ENCODE data around the gene FAM193A.

The FAM193A gene

GRCh38 chr4:2516635-2517034 is 19.8 kb upstream of the FAM193A start:
- TF ChIP-seq OSR1 (CRISPR knock-in tag; IDR thresholded peaks at IDR 0.05), result no peak
- TF ChIP-seq BACH2 (CRISPR knock-in tag; IDR thresholded peaks at IDR 0.05; ENCODE audit: borderline replicate concordance), result no peak
- TF ChIP-seq CSRNP3 (CRISPR knock-in tag; IDR thresholded peaks at IDR 0.05), result no peak
- no peak for ATAC-seq

GRCh38 chr4:2526559-2526958 is 9.9 kb upstream of the FAM193A start:
- no peak for TF ChIP-seq CSDC2 (CRISPR knock-in tag; IDR thresholded peaks at IDR 0.05)
- no peak for TF ChIP-seq PATZ1 (CRISPR knock-in tag; IDR thresholded peaks at IDR 0.05; ENCODE audit: borderline replicate concordance)
- no peak for TF ChIP-seq BACH2 (CRISPR knock-in tag; IDR thresholded peaks at IDR 0.05; ENCODE audit: borderline replicate concordance)
- TF ChIP-seq GLIS3 (CRISPR knock-in tag; IDR thresholded peaks at IDR 0.05), result no peak
- TF ChIP-seq ZNF8 (CRISPR knock-in tag; IDR thresholded peaks at IDR 0.05), result no peak
- no peak for TF ChIP-seq POU6F1 (CRISPR knock-in tag; IDR thresholded peaks at IDR 0.05; ENCODE audit: borderline replicate concordance, low read depth)
- no peak for ATAC-seq

GRCh38 chr4:2534904-2535375 is 1.5 kb upstream of the FAM193A start:
- ATAC-seq, result no peak
- TF ChIP-seq ISL1 (CRISPR knock-in tag; IDR thresholded peaks at IDR 0.05) (no peak), ZC3H10 (CRISPR knock-in tag; IDR thresholded peaks at IDR 0.05) (no peak), PATZ1 (CRISPR knock-in tag; IDR thresholded peaks at IDR 0.05; ENCODE audit: borderline replicate concordance) (no peak), TOX (CRISPR knock-in tag; IDR thresholded peaks at IDR 0.05; ENCODE audit: borderline replicate concordance) (no peak), OSR1 (CRISPR knock-in tag; IDR thresholded peaks at IDR 0.05) (no peak), PPARA (CRISPR knock-in tag; IDR thresholded peaks at IDR 0.05; ENCODE audit: borderline replicate concordance) (no peak), TSHZ2 (CRISPR knock-in tag; IDR thresholded peaks at IDR 0.05) (no peak), GLIS3 (CRISPR knock-in tag; IDR thresholded peaks at IDR 0.05) (no peak), CSDC2 (CRISPR knock-in tag; IDR thresholded peaks at IDR 0.05) (no peak), BACH2 (CRISPR knock-in tag; IDR thresholded peaks at IDR 0.05; ENCODE audit: borderline replicate concordance) (no peak), CREB5 (CRISPR knock-in tag; IDR thresholded peaks at IDR 0.05; ENCODE audit: low read depth) (no peak), RARB (CRISPR knock-in tag; IDR thresholded peaks at IDR 0.05) (no peak), ESRRG (CRISPR knock-in tag; IDR thresholded peaks at IDR 0.05) (no peak), SNAI2 (CRISPR knock-in tag; IDR thresholded peaks at IDR 0.05) (no peak), ZNF565 (CRISPR knock-in tag; conservative IDR thresholded peaks at IDR 0.05; ENCODE audit: low read depth) (no peak), POU6F1 (CRISPR knock-in tag; IDR thresholded peaks at IDR 0.05; ENCODE audit: borderline replicate concordance, low read depth) (no peak), ZFP30 (CRISPR knock-in tag; IDR thresholded peaks at IDR 0.05) (no peak), CSRNP3 (CRISPR knock-in tag; IDR thresholded peaks at IDR 0.05) (no peak)
